HepG2 (cell line): ENCODE data around the gene EGR1. TPM values are rescaled to one million over a fixed set of nuclear protein-coding genes. Genes with fewer than 3 reads are reported as not detected.

Experiments used
- ATAC-seq: fragments of 200-7000 bp; cut with Tn5 transposase; 3 replicates; pipeline ENCODE4 v1.9.1; 2020; ENCODE audit warnings: mild to moderate bottlenecking, moderate library complexity
- BruUV-seq: library from RNA; stranded (reverse); fragments of 400-500 nt; replicated peaks from 2 replicates; lab custom pipeline; 2021; lab: Mats Ljungman, UMichigan
- CTCF ChIA-PET: fragments of 300-600 bp; formaldehyde crosslinking; extraction: SDS; loops from one replicate; lab custom pipeline; 2021; ENCODE audit warnings: low total read pairs, inconsistent platforms, low intra/inter-chr PET ratio; lab: Yijun Ruan, JAX
- POLR2A ChIA-PET: fragments of 350-600 bp; sonication (Branson Sonifier 250); formaldehyde crosslinking; loops from one replicate; lab custom pipeline; 2020; ENCODE audit warnings: antibody characterized with exemption, inconsistent platforms; lab: Yijun Ruan, JAX
- DNase-seq: peaks from one replicate; pipeline ENCODE4 v3.0.0-alpha.2; 2015; ENCODE audit warnings: low spot score
- FAIRE-seq: peaks from 3 replicates; lab custom pipeline; 2011; peaks lifted over from hg19 to GRCh38; lab: Jason Lieb, UNC
- H2AFZ ChIP-seq: one replicate; pipeline ENCODE4 v1.6.1; 2011; ENCODE audit warnings: low read length, inconsistent platforms
- H3K27ac ChIP-seq: fragments of 300-600 bp; 3 replicates; pipeline ENCODE4 v1.8.0; 2011; ENCODE audit warnings: mixed run types, mild to moderate bottlenecking, mixed read lengths, low read length, inconsistent platforms; ENCODE audit not compliant: insufficient read depth; ENCODE audit errors: extremely low read length
- H3K27me3 ChIP-seq, 2 experiments: fragments of 200-600 bp in 1 of 2; 2 replicates in 1 of 2; 3 replicates in 1 of 2; pipeline versions ENCODE4 v1.6.0 to v1.8.0; 2011; ENCODE audit warnings: low read length in 2 of 2, mild to moderate bottlenecking in 2 of 2, moderate library complexity in 2 of 2, inconsistent platforms in 1 of 2; ENCODE audit not compliant: insufficient read depth in 2 of 2, control insufficient read depth in 1 of 2
- H3K36me3 ChIP-seq, 2 experiments: fragments of 200-600 bp in 1 of 2; replicated peaks in 1 of 2; 2 replicates in 1 of 2; 3 replicates in 1 of 2; pipeline versions ENCODE4 v1.5.1 to v1.8.0; 2011; ENCODE audit warnings: low read length in 2 of 2, inconsistent platforms in 1 of 2; ENCODE audit not compliant: insufficient read depth in 2 of 2, control insufficient read depth in 1 of 2
- H3K4me1 ChIP-seq: 2 replicates; pipeline ENCODE4 v1.5.1; 2012; ENCODE audit warnings: low read length, inconsistent platforms; ENCODE audit not compliant: insufficient read depth
- H3K4me2 ChIP-seq: 2 replicates; pipeline ENCODE4 v1.6.0; 2011; ENCODE audit warnings: low read depth, low read length, inconsistent platforms
- H3K4me3 ChIP-seq, 3 experiments: fragments of 200-600 bp in 1 of 3; sonication (generic), shearing (Covaris generic) in 1 of 3; replicated peaks in 1 of 3; 2 replicates each; pipeline ENCODE4 v1.5.1; 2011 to 2016; ENCODE audit warnings: low read length in 3 of 3, inconsistent platforms in 2 of 3, low read depth in 2 of 3, mild to moderate bottlenecking in 2 of 3, control low read depth in 1 of 3, mixed read lengths in 1 of 3; ENCODE audit not compliant: insufficient read depth in 1 of 3
- H3K79me2 ChIP-seq: one replicate; pipeline ENCODE4 v1.6.1; 2011; ENCODE audit warnings: low read length, inconsistent platforms; ENCODE audit not compliant: insufficient read depth
- H3K9ac ChIP-seq: 2 replicates; pipeline ENCODE4 v1.6.0; 2011; ENCODE audit warnings: mild to moderate bottlenecking, low read depth, low read length, inconsistent platforms; ENCODE audit not compliant: insufficient read depth
- H3K9me3 ChIP-seq: 2 replicates; pipeline ENCODE4 v1.5.1; 2012; ENCODE audit warnings: mild to moderate bottlenecking, low read length
- H4K20me1 ChIP-seq: 2 replicates; pipeline ENCODE4 v1.6.0; 2011; ENCODE audit warnings: inconsistent platforms, mild to moderate bottlenecking, low read length, moderate library complexity; ENCODE audit not compliant: insufficient read depth
- AGO1 ChIP-seq: fragments of 200-400 bp; formaldehyde crosslinking; IDR thresholded peaks from 2 replicates; pipeline ENCODE4 v1.6.1; 2017; ENCODE audit warnings: mild to moderate bottlenecking, low read depth, low read length, moderate library complexity; ENCODE audit not compliant: poor library complexity, severe bottlenecking
- BCLAF1 ChIP-seq: fragments of 450-650 bp; IDR thresholded peaks from 2 replicates; pipeline ENCODE4 v1.6.1; 2017; ENCODE audit warnings: mild to moderate bottlenecking
- FUBP1 ChIP-seq: sonication (generic); formaldehyde crosslinking; IDR thresholded peaks from 2 replicates; pipeline ENCODE4 v1.5.1; 2020; ENCODE audit warnings: missing genetic modification reagents, mild to moderate bottlenecking, borderline replicate concordance
- HOXA9 ChIP-seq: sonication (generic); formaldehyde crosslinking; IDR thresholded peaks from 2 replicates; pipeline ENCODE4 v1.8.1; 2022; ENCODE audit warnings: missing genetic modification reagents, mild to moderate bottlenecking, moderate library complexity, borderline replicate concordance
- PAF1 ChIP-seq: IDR thresholded peaks from 2 replicates; pipeline ENCODE4 v1.6.1; 2016; ENCODE audit warnings: missing genetic modification reagents, missing compliant biosample characterization
- PHF5A ChIP-seq: IDR thresholded peaks from one replicate; pipeline ENCODE4 v1.6.1; 2018; ENCODE audit warnings: low read depth, missing genetic modification reagents; ENCODE audit not compliant: unreplicated experiment
- RBAK ChIP-seq: sonication (generic); formaldehyde crosslinking; IDR thresholded peaks from 2 replicates; pipeline ENCODE4 v1.5.1; 2020; ENCODE audit warnings: mild to moderate bottlenecking, missing genetic modification reagents
- RNF2 ChIP-seq: fragments of 450-650 bp; conservative IDR thresholded peaks from 2 replicates; pipeline ENCODE4 v1.6.1; 2016; ENCODE audit warnings: low read depth
- ZNF230 ChIP-seq: sonication (generic); formaldehyde crosslinking; IDR thresholded peaks from 2 replicates; pipeline ENCODE4 v1.4.0; 2020; ENCODE audit warnings: mild to moderate bottlenecking, missing genetic modification reagents
- ZNF562 ChIP-seq: sonication (generic); formaldehyde crosslinking; IDR thresholded peaks from 2 replicates; pipeline ENCODE4 v1.8.0; 2022; ENCODE audit warnings: missing genetic modification reagents, borderline replicate concordance
- ZNF569 ChIP-seq: sonication (generic); formaldehyde crosslinking; IDR thresholded peaks from 2 replicates; pipeline ENCODE4 v1.5.0; 2020; ENCODE audit warnings: mild to moderate bottlenecking, missing genetic modification reagents, moderate library complexity, borderline replicate concordance
- ZNF616 ChIP-seq: sonication (generic); formaldehyde crosslinking; IDR thresholded peaks from 2 replicates; pipeline ENCODE4 v1.5.0; 2020; ENCODE audit warnings: low read depth, mild to moderate bottlenecking, missing genetic modification reagents
- ZNF777 ChIP-seq: sonication (generic); formaldehyde crosslinking; IDR thresholded peaks from 2 replicates; pipeline ENCODE4 v1.4.0; 2020; ENCODE audit warnings: missing genetic modification reagents
- ZNF850 ChIP-seq: sonication (generic); formaldehyde crosslinking; conservative IDR thresholded peaks from 2 replicates; pipeline ENCODE4 v1.9.0; 2021; ENCODE audit warnings: mild to moderate bottlenecking, missing genetic modification reagents
- ZNF883 ChIP-seq: sonication (generic); formaldehyde crosslinking; IDR thresholded peaks from 2 replicates; pipeline ENCODE4 v1.5.1; 2020; ENCODE audit warnings: mild to moderate bottlenecking, missing genetic modification reagents; ENCODE audit errors: not compliant biosample characterization
- WGBS: methylation state at CpG from one replicate; pipeline ENCODE4 v1.1.6; 2017; ENCODE audit warnings: low lambda C conversion rate; 5-methylcytosine and 5-hydroxymethylcytosine counted together
- in situ Hi-C: cut with HindIII; loops from 2 replicates; pipeline ENCODE4 v1.10.0; 2017; ENCODE audit warnings: low pct_unique_long_range_greater_than_20kb; ENCODE audit not compliant: extremely low pct_ligation_motif_present
- intact Hi-C: fragments of 100-400 bp; cut with micrococcal nuclease; formaldehyde crosslinking; loops from one replicate; pipeline ENCODE4 v1.10.0; 2022; ENCODE audit not compliant: unreplicated experiment
- polyA plus RNA-seq, 8 experiments: library from polyadenylated mRNA; depleted of rRNA in 3 of 8; stranded (reverse) in 7 of 8; unstranded in 1 of 8; fragments of >200 nt; fragmentation: Illumina TruSeq in 4 of 8; extraction: Trizol in 4 of 8; gene quantifications; 2 replicates each; pipeline versions ENCODE4 v1.2.1 to v1.2.3, GENCODE V29; 2011 to 2016; ENCODE audit warnings: low read depth in 4 of 8, missing spikeins in 1 of 8, mixed read lengths in 1 of 8; ENCODE audit not compliant: insufficient read depth in 1 of 8
- total RNA-seq, 5 experiments: library from RNA; depleted of rRNA; stranded (reverse); fragments of >200 nt; fragmentation: Illumina TruSeq; extraction: Trizol; gene quantifications; 2 replicates each; pipeline ENCODE4 v1.2.3, GENCODE V29; 2016; ENCODE audit warnings: low read depth in 1 of 5
- TF ChIP-seq, protein P1 (sequence below), 2 experiments: sonication (generic) in 1 of 2; formaldehyde crosslinking in 1 of 2; IDR thresholded peaks; 2 replicates each; pipeline versions ENCODE4 v1.5.1 to v1.6.1; 2011 to 2020; ENCODE audit warnings: borderline replicate concordance in 1 of 2, low read depth in 1 of 2, low read length in 1 of 2, mild to moderate bottlenecking in 1 of 2, missing genetic modification reagents in 1 of 2, moderate library complexity in 1 of 2

EGR1 gene
- total and polyA plus RNA-seq, 2 of the 13 experiments (the other 11 are each of a cell fraction or from before 2014, with no cell fraction given) = 4.1 to 4.5 TPM

DNA sequence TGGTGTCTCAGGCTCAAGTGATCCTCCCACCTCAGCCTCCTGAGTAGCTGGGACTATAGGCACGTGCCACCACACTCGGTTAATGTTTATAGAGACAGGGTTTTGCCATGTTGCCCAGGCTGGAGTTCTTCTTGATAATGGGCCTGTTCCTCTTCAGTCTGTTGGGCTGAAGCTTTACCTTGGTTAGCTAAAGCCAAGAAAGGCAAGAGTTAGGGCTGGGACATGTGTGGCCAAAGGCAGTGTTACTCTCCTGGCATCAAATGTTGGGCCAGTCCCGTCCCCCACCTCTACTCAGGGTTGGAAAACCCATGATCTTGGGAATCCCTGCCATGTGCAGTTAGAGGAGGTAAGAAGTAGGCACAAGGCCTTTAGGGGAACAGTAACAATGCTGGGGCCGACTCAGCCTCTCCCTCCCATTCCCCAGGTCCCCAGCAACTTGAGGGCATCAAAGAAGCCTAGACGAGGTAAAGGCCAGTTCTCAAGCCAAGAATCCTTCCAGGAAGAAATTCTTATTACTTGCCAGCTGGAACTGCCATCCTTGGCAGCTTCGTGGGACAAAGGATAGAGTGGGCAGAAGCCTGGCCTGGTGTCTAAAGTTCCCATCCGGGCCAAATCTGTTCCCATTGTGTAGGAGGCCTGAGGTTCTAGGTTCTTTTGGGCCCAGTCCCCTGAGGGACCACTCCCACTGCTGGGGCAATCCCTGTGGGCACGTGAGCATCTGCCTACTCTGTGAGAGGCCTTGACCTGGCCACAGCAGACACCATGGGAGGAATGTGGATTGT lies 4.5 kb downstream of the EGR1 start:
- CTCF ChIA-PET = no interaction called here
- TF ChIP-seq ZNF569 (CRISPR knock-in tag) = no peak
- TF ChIP-seq AGO1 = peak; percentile 91
- TF ChIP-seq ZNF616 = no peak
- TF ChIP-seq ZNF562 (CRISPR knock-in tag) = no peak
- TF ChIP-seq, protein P1, sequence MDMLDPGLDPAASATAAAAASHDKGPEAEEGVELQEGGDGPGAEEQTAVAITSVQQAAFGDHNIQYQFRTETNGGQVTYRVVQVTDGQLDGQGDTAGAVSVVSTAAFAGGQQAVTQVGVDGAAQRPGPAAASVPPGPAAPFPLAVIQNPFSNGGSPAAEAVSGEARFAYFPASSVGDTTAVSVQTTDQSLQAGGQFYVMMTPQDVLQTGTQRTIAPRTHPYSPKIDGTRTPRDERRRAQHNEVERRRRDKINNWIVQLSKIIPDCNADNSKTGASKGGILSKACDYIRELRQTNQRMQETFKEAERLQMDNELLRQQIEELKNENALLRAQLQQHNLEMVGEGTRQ (IDR thresholded peaks at IDR 0.05; ENCODE audit: low read depth, low read length) = peak; percentile 53; the same call in 1 of the 2 replicates
- TF ChIP-seq, protein P1 (CRISPR knock-in tag; IDR thresholded peaks at IDR 0.05; ENCODE audit: borderline replicate concordance) = no peak
- TF ChIP-seq ZNF883 = no peak
- no peak for TF ChIP-seq PAF1 (CRISPR knock-in tag)
- TF ChIP-seq ZNF777 = no peak
- no peak for TF ChIP-seq BCLAF1
- no peak for TF ChIP-seq ZNF230
- no peak for TF ChIP-seq HOXA9
- TF ChIP-seq ZNF850 (CRISPR knock-in tag) = no peak
- TF ChIP-seq RNF2 = no peak
- no peak for TF ChIP-seq RBAK (CRISPR knock-in tag)
- TF ChIP-seq FUBP1 (CRISPR knock-in tag) = no peak
- no peak for TF ChIP-seq PHF5A (CRISPR knock-in tag)

More for the DNA sequence above, 4.5 kb downstream of the EGR1 start:
- Histone ChIP-seq H3K4me3 (no peak overlapping the region), H3K27ac (no peak overlapping the region), H3K9me3 (no peaks in the 10 kb centered on the region), H3K9ac (no peak overlapping the region), H3K36me3 (peaks cover 0 to 7% of the 10 kb centered on the region in 2 experiments; a peak in 2 of 5 replicates), H3K4me1 (peaks cover 51% of the 10 kb centered on the region), H3K4me2 (no peak overlapping the region), H3K79me2 (peaks cover 3% of the 10 kb centered on the region), H4K20me1 (peaks cover 3% of the 10 kb centered on the region; the same call in 1 of the 2 replicates), H3K27me3 (0 out of 5 replicates have a peak, but pooled peaks cover 0 to 2% of the 10 kb centered on the region in 2 experiments), H2AFZ (no peak overlapping the region)
- DNase-seq = no peak
- WGBS = 39% methylated on average over 7 of the region's 8 CpGs
- BruUV-seq = no TSS peak
- peak; percentile 3 for ATAC-seq
- intact Hi-C loops = loop anchor here (1.0 kb wide), 1 partner anchor 34 kb away; no protein-coding TSS in a partner anchor
- POLR2A ChIA-PET = interaction anchor here (1.4 to 2.2 kb wide), 3 partner anchors 23 to 81 kb away, joined by 3 to 7 read pairs (median 4); no protein-coding TSS in a partner anchor
- FAIRE-seq = no peak
- in situ Hi-C loops = loop anchor here (5.0 kb wide), 1 partner anchor 33 kb away; no protein-coding TSS in a partner anchor
